Kidney (tissue), 14 donors: ENCODE data around the gene TDRD12. TPM values are rescaled to one million over a fixed set of nuclear protein-coding genes. Genes with fewer than 3 reads are reported as not detected.

ENCODE experiments used
- DNase-seq, 5 donors: peaks; one replicate each; pipeline ENCODE4 v3.0.0-alpha.2; 2013 to 2020
- FAIRE-seq: peaks from 2 replicates; lab custom pipeline; 2012; peaks lifted over from hg19 to GRCh38; lab: Jason Lieb, UNC
- H3K27ac ChIP-seq, 2 donors: one replicate each; pipeline ENCODE4 v1.7.0; 2013; ENCODE audit warnings: low read depth in 2 of 2, low read length in 2 of 2, inconsistent platforms in 1 of 2
- H3K27me3 ChIP-seq: one replicate; pipeline ENCODE4 v1.7.1; 2013; ENCODE audit warnings: low read length, inconsistent platforms; ENCODE audit not compliant: control insufficient read depth, insufficient read depth
- H3K36me3 ChIP-seq, 3 donors: one replicate each; pipeline versions ENCODE4 v1.7.0 to v1.7.1; 2013; ENCODE audit warnings: low read length in 3 of 3, control low read depth in 1 of 3, inconsistent platforms in 1 of 3; ENCODE audit not compliant: insufficient read depth in 3 of 3, control insufficient read depth in 2 of 3
- H3K4me1 ChIP-seq, 3 donors: one replicate each; pipeline versions ENCODE4 v1.7.0 to v1.7.1; 2013; ENCODE audit warnings: low read length in 3 of 3, inconsistent platforms in 1 of 3, low read depth in 1 of 3; ENCODE audit not compliant: control insufficient read depth in 2 of 3, insufficient read depth in 2 of 3
- H3K4me3 ChIP-seq, 3 donors: one replicate each; pipeline versions ENCODE4 v1.7.0 to v1.8.1; 2013; ENCODE audit warnings: low read length in 3 of 3, control low read depth in 1 of 3, inconsistent platforms in 1 of 3
- H3K9ac ChIP-seq, 3 donors: one replicate each; pipeline versions ENCODE4 v1.7.0 to v1.7.1; 2013; ENCODE audit warnings: low read length in 3 of 3, control low read depth in 1 of 3, inconsistent platforms in 1 of 3
- H3K9me3 ChIP-seq, 3 donors: one replicate each; pipeline versions ENCODE4 v1.7.0 to v1.7.1; 2013; ENCODE audit warnings: low read length in 3 of 3, control low read depth in 1 of 3, inconsistent platforms in 1 of 3; ENCODE audit not compliant: control insufficient read depth in 2 of 3, insufficient read depth in 1 of 3
- intact Hi-C: fragments of 100-400 bp; cut with DNase I; formaldehyde crosslinking; loops from one replicate; pipeline ENCODE4 v1.11.1; 2022
- polyA plus RNA-seq: library from polyadenylated mRNA; stranded (reverse); fragments of 350-450 nt; fragmentation: Illumina TruSeq; extraction: RNeasy Lipid Tissue Mini Kit (QIAGEN cat#74804); gene quantifications from one replicate; pipeline ENCODE4 v1.2.3, GENCODE V29; 2014; ENCODE audit warnings: low read depth, low replicate concordance; ENCODE audit not compliant: insufficient read depth
- total RNA-seq: library from RNA; stranded (reverse); fragmentation: NEBNext Ultra II Directional; extraction: Animal tissue kit (Norgen Biotek cat#: 25700); gene quantifications from one replicate; pipeline ENCODE4 v1.2.1, GENCODE V29; 2021
- TF ChIP-seq, protein P1 (sequence below): IDR thresholded peaks from 3 replicates; pipeline ENCODE4 v1.5.1; 2012; ENCODE audit warnings: mild to moderate bottlenecking, moderate library complexity, borderline replicate concordance; ENCODE audit not compliant: insufficient read depth; ENCODE audit errors: extremely low read depth
- donor health status: control.
- donor health status: control.
- donor health status: control.
- donor health status: control.
- donor health status: control.
- donor health status: DM: yes; HTN: yes; CAD: no.
- donor health status: Normal renal cell carcinoma (clear cell type).

TDRD12 gene
- total and polyA plus RNA-seq, 2 donors from 2014 or later, result 0.38 TPM; not detected in 1

DNA sequence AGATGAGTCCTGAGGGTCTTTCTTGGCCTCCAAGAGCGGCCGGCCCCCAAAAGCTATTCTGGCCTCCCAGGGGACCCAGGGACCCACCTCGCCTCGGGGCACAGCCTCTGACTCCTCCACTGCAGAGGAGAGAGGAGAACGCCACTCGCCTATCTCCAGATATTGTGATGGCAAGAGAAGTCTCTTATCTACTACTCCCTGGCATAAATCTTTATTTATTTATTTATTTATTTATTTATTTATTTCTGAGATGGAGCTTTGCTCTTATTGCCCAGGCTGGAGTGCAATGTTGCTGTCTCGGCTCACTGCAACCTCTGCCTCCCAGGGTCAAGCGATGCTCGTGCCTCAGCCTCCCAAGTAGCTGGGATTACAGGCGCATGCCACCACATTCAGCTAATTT lies 139.0 kb downstream of the TDRD12 start:
- TF ChIP-seq, protein P1, sequence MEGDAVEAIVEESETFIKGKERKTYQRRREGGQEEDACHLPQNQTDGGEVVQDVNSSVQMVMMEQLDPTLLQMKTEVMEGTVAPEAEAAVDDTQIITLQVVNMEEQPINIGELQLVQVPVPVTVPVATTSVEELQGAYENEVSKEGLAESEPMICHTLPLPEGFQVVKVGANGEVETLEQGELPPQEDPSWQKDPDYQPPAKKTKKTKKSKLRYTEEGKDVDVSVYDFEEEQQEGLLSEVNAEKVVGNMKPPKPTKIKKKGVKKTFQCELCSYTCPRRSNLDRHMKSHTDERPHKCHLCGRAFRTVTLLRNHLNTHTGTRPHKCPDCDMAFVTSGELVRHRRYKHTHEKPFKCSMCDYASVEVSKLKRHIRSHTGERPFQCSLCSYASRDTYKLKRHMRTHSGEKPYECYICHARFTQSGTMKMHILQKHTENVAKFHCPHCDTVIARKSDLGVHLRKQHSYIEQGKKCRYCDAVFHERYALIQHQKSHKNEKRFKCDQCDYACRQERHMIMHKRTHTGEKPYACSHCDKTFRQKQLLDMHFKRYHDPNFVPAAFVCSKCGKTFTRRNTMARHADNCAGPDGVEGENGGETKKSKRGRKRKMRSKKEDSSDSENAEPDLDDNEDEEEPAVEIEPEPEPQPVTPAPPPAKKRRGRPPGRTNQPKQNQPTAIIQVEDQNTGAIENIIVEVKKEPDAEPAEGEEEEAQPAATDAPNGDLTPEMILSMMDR, result no peak
- FAIRE-seq (no peak), DNase-seq (no peak)
- Histone ChIP-seq H3K36me3 (no peaks in the 10 kb centered on the region), H3K9ac (no peak overlapping the region), H3K27me3 (no peaks in the 10 kb centered on the region), H3K4me3 (no peak overlapping the region), H3K27ac (no peak overlapping the region), H3K4me1 (no peaks in the 10 kb centered on the region), H3K9me3 (no peaks in the 10 kb centered on the region)
- intact Hi-C loops, result no loop called here

DNA sequence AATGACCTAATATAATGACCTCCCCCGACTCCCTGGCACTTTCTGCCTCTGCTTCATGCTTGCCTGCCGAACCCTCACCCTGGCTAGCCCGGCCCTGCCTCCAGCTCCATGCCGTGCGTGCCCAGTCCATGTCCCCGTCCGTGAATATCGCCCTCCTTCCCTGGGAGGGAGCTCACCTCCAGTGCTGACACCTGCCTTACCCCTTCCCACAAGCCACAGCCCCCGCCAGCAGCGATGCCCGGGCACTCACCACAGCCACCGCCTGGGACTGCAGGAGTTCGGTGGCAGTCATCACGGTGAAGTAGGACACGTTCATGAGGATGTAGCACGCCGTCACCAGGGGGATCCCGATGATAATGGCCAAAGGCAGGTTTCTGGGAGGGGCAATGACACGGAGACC lies 140.0 kb downstream of the TDRD12 start:
- FAIRE-seq (no peak), DNase-seq (no peak)
- no peaks in the 10 kb centered on the region for H3K36me3 ChIP-seq
- no peaks in the 10 kb centered on the region for H3K9me3 ChIP-seq
- intact Hi-C loops, result no loop called here
- H3K4me3 ChIP-seq, result no peak overlapping the region
- H3K27me3 ChIP-seq, result no peaks in the 10 kb centered on the region
- no peaks in the 10 kb centered on the region for H3K4me1 ChIP-seq
- TF ChIP-seq, protein P1, result no peak
- H3K27ac ChIP-seq, result no peak overlapping the region
- no peak overlapping the region for H3K9ac ChIP-seq

DNA sequence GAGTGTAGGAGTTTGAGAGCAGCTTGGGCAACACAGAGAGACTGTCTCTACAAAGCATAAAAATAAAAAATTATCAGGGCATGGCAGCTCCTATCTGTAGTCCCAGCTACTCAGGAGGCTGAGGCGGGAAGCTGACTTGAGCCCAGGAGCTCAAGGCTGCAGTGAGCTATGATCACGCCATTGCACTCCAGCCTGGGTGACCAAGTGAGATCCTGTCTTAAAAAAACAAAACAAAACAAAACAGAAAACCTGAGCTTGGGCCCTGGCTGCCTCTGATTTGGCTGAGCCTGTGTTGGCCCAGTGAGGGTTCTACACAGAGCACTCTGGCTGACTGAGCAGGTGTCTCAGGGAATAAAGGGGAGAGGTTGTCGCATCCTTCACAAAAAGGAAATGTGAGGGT lies 142.0 kb downstream of the TDRD12 start:
- TF ChIP-seq, protein P1, result no peak
- H3K4me3 ChIP-seq, result no peak overlapping the region
- H3K9me3 ChIP-seq, result no peaks in the 10 kb centered on the region
- DNase-seq (no peak), FAIRE-seq (no peak)
- no peak overlapping the region for H3K27ac ChIP-seq
- H3K27me3 ChIP-seq, result no peaks in the 10 kb centered on the region
- intact Hi-C loops, result no loop called here
- H3K4me1 ChIP-seq, result no peaks in the 10 kb centered on the region
- no peak overlapping the region for H3K9ac ChIP-seq
- no peaks in the 10 kb centered on the region for H3K36me3 ChIP-seq

DNA sequence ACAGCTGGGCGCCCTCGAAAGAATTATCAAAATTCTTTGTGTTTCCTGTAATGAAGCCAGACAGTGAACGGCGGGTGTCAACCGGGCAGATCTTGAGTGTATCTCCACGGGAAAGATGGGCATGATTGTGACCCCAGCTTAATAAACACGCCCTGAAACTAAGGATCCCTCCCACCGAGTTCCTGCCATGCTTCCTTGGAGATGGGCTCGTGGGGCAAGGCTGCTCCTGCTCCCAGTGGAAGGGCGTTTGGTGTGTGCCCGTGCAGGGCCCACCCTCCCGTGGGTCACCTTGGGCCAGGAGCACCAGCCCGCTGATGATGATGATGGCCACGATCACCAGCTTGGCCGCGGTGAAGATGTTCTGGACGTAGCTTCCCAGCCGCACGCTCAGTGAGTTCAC lies 142.6 kb downstream of the TDRD12 start:
- no peak overlapping the region for H3K27ac ChIP-seq
- H3K9me3 ChIP-seq, result no peaks in the 10 kb centered on the region
- TF ChIP-seq, protein P1, result no peak
- intact Hi-C loops, result no loop called here
- H3K27me3 ChIP-seq, result no peaks in the 10 kb centered on the region
- H3K4me3 ChIP-seq, result no peak overlapping the region
- no peaks in the 10 kb centered on the region for H3K36me3 ChIP-seq
- H3K4me1 ChIP-seq, result no peaks in the 10 kb centered on the region
- no peak for DNase-seq
- no peak overlapping the region for H3K9ac ChIP-seq
- FAIRE-seq, result no peak
